OCI-LY1 (cell line): ENCODE measurements around the gene CPTP.

ENCODE experiments used
- H2AFZ ChIP-seq: fragments of 200-600 bp; sonication (generic), shearing (Covaris generic); 2 replicates; pipeline ENCODE4 v1.6.0; 2014; ENCODE audit warnings: antibody characterized with exemption, mild to moderate bottlenecking, low read length
- H3F3A ChIP-seq: fragments of 200-600 bp; sonication (generic), shearing (Covaris generic); 2 replicates; pipeline ENCODE4 v1.6.0; 2014; ENCODE audit warnings: mild to moderate bottlenecking, antibody characterized with exemption, low read length, moderate library complexity; ENCODE audit not compliant: insufficient read depth
- H3K27ac ChIP-seq: fragments of 200-600 bp; sonication (generic); 2 replicates; pipeline ENCODE4 v1.5.1; 2014; ENCODE audit warnings: low read length, mixed run types, mild to moderate bottlenecking, low read depth; ENCODE audit not compliant: poor library complexity, severe bottlenecking
- H3K27me3 ChIP-seq: fragments of 200-600 bp; sonication (generic); 2 replicates; pipeline ENCODE4 v1.6.0; 2014; ENCODE audit warnings: antibody characterized with exemption, mild to moderate bottlenecking, low read length, moderate library complexity; ENCODE audit not compliant: insufficient read depth
- H3K36me3 ChIP-seq: fragments of 200-600 bp; sonication (generic); 2 replicates; pipeline ENCODE4 v1.6.1; 2014; ENCODE audit warnings: mild to moderate bottlenecking, antibody characterized with exemption, low read length, moderate library complexity, mixed read lengths; ENCODE audit not compliant: insufficient read depth
- H3K4me1 ChIP-seq: fragments of 200-600 bp; sonication (generic); 2 replicates; pipeline ENCODE4 v1.5.1; 2014; ENCODE audit warnings: mild to moderate bottlenecking, low read length, moderate library complexity; ENCODE audit not compliant: insufficient read depth, severe bottlenecking
- H3K4me2 ChIP-seq: fragments of 200-600 bp; sonication (generic), shearing (Covaris generic); 2 replicates; pipeline ENCODE4 v1.6.1; 2014; ENCODE audit warnings: low read length
- H3K4me3 ChIP-seq: fragments of 200-600 bp; sonication (generic); 2 replicates; pipeline ENCODE4 v1.5.1; 2014; ENCODE audit warnings: low read length, low read depth, mild to moderate bottlenecking, mixed read lengths; ENCODE audit not compliant: poor library complexity, severe bottlenecking
- H3K79me2 ChIP-seq: fragments of 200-600 bp; shearing (Covaris generic); 2 replicates; pipeline ENCODE4 v1.6.1; 2016; ENCODE audit warnings: mixed run types, low read length, mixed read lengths; ENCODE audit not compliant: insufficient read depth
- H3K9ac ChIP-seq: fragments of 200-600 bp; sonication (generic), shearing (Covaris generic); 2 replicates; pipeline ENCODE4 v1.6.1; 2014; ENCODE audit warnings: mild to moderate bottlenecking, low read length, mixed read lengths
- H3K9me2 ChIP-seq: fragments of 200-600 bp; sonication (generic), shearing (Covaris generic); 2 replicates; pipeline ENCODE4 v1.6.1; 2014; ENCODE audit warnings: low read depth, mild to moderate bottlenecking, low read length, mixed read lengths
- H3K9me3 ChIP-seq: fragments of 200-600 bp; shearing (Covaris generic); 2 replicates; pipeline ENCODE4 v1.6.1; 2014; ENCODE audit warnings: low read length, mixed read lengths
- H4K20me1 ChIP-seq: fragments of 200-600 bp; sonication (generic), shearing (Covaris generic); 2 replicates; pipeline ENCODE4 v1.6.0; 2016; ENCODE audit warnings: mild to moderate bottlenecking, low read length; ENCODE audit not compliant: insufficient read depth
- CTCF ChIP-seq: fragments of 200-600 bp; sonication (generic), shearing (Covaris generic); IDR thresholded peaks from 2 replicates; pipeline ENCODE4 v1.5.1; 2017; ENCODE audit warnings: mild to moderate bottlenecking, antibody characterized with exemption, low read length, moderate library complexity, mixed read lengths
- EZH2 ChIP-seq: fragments of 200-600 bp; sonication (generic), shearing (Covaris generic); IDR thresholded peaks from 2 replicates; pipeline ENCODE4 v1.8.0; 2017; ENCODE audit warnings: borderline replicate concordance, mixed run types, mild to moderate bottlenecking, antibody characterized with exemption, low read length, moderate library complexity, mixed read lengths

Gene CPTP

GRCh38 chr1:1284221-1285101 is 40.1 kb upstream of the CPTP start:
- H4K20me1 ChIP-seq: no peaks in the 10 kb centered on the region
- TF ChIP-seq CTCF: no peak
- TF ChIP-seq EZH2: no peak
- H3K36me3 ChIP-seq: no peaks in the 10 kb centered on the region
- H3K27me3 ChIP-seq: no peaks in the 10 kb centered on the region; the same call in 1 of the 2 replicates
- no peaks in the 10 kb centered on the region for H3F3A ChIP-seq
- H3K4me2 ChIP-seq: no peak overlapping the region
- no peaks in the 10 kb centered on the region for H3K9me3 ChIP-seq
- no peaks in the 10 kb centered on the region for H3K79me2 ChIP-seq
- no peak overlapping the region for H3K27ac ChIP-seq
- H3K9ac ChIP-seq: no peak overlapping the region
- H3K4me3 ChIP-seq: no peak overlapping the region
- H2AFZ ChIP-seq: no peak overlapping the region
- H3K9me2 ChIP-seq: no peaks in the 10 kb centered on the region
- no peaks in the 10 kb centered on the region for H3K4me1 ChIP-seq

GRCh38 chr1:1285102-1285571 is 39.5 kb upstream of the CPTP start:
- no peak overlapping the region for H3K4me3 ChIP-seq
- H3K4me2 ChIP-seq: no peak overlapping the region
- H2AFZ ChIP-seq: no peak overlapping the region
- no peak overlapping the region for H3K27ac ChIP-seq
- H3K9ac ChIP-seq: no peak overlapping the region
- no peaks in the 10 kb centered on the region; the same call in 1 of the 2 replicates for H3K27me3 ChIP-seq
- TF ChIP-seq EZH2 (no peak), CTCF (no peak)
- no peaks in the 10 kb centered on the region for H3K36me3 ChIP-seq
- no peaks in the 10 kb centered on the region for H3K9me3 ChIP-seq
- no peaks in the 10 kb centered on the region for H4K20me1 ChIP-seq
- H3K9me2 ChIP-seq: no peaks in the 10 kb centered on the region
- no peaks in the 10 kb centered on the region for H3K4me1 ChIP-seq
- H3K79me2 ChIP-seq: no peaks in the 10 kb centered on the region
- H3F3A ChIP-seq: no peaks in the 10 kb centered on the region

- Histone ChIP-seq H3K4me3 (no peak overlapping the region), H2AFZ (no peak overlapping the region), H3K27ac (no peak overlapping the region), H3K36me3 (no peaks in the 10 kb centered on the region), H3K79me2 (no peaks in the 10 kb centered on the region), H3K9ac (no peak overlapping the region), H3K27me3 (no peaks in the 10 kb centered on the region; the same call in 1 of the 2 replicates), H4K20me1 (no peaks in the 10 kb centered on the region), H3F3A (no peaks in the 10 kb centered on the region), H3K9me2 (no peaks in the 10 kb centered on the region), H3K4me2 (no peak overlapping the region), H3K4me1 (no peaks in the 10 kb centered on the region), H3K9me3 (no peaks in the 10 kb centered on the region)
- TF ChIP-seq EZH2: no peak
- no peak for TF ChIP-seq CTCF
Observed at GRCh38 chr1:1285611-1286311, 38.8 kb upstream of the CPTP start.
